Tongue (tissue), 2 donors: Measurements from ENCODE around the gene RGS16. TPM values are rescaled to one million over a fixed set of nuclear protein-coding genes. Genes with fewer than 3 reads are reported as not detected.

Experiments used
- DNase-seq: peaks from one replicate; pipeline ENCODE4 v3.0.0-alpha.2; 2015
- total RNA-seq: library from RNA; depleted of rRNA; stranded (reverse); fragments of >200 nt; gene quantifications from one replicate; pipeline ENCODE4 v1.2.3, GENCODE V29; 2014

RGS16 gene
- total RNA-seq, 1 donor from 2014 or later: 10.3 TPM

DNA sequence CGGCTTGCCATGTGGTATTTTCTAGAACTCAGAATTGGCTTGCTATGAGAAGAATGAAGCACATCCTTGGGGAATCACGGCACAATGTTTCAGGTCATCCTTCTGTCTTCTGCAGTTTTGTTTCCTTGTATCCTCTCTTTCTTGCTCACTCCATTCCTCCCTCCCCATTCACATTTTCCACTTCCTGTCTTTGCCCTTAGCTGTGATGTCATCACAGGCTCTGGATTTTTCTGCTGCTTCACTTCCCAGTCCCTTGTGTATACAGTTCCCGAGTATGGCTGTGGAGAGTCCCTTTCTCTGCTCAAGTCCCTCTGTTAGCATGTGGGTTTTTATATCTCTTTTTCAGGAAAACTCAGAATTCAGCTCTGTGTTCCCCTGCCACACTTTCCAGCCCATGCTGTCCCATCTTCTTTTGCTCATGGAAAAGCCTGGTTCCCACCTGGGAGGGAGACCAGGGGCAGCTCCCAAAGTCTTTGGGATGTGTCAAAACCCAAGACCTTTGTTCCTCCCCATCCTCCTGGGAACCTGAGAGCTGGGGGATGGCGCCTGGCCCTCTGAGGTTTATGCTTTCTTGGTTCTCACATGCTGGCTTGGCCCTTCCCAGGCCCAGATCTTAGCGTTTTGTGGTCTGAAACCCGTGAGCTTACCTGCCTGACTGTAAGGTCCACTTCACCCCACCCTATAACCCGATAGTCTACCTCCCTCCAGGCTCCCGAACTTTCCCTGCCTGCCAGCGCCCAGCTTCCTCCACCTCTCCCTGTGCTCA is 4.8 kb upstream of the RGS16 start:
- no peak for DNase-seq

- DNase-seq: no peak
Measured at GRCh38 chr1:182608236-182608635, 4.0 kb upstream of the RGS16 start.

GRCh38 chr1:182607566-182607965 is 3.4 kb upstream of the RGS16 start:
- DNase-seq: no peak

DNA sequence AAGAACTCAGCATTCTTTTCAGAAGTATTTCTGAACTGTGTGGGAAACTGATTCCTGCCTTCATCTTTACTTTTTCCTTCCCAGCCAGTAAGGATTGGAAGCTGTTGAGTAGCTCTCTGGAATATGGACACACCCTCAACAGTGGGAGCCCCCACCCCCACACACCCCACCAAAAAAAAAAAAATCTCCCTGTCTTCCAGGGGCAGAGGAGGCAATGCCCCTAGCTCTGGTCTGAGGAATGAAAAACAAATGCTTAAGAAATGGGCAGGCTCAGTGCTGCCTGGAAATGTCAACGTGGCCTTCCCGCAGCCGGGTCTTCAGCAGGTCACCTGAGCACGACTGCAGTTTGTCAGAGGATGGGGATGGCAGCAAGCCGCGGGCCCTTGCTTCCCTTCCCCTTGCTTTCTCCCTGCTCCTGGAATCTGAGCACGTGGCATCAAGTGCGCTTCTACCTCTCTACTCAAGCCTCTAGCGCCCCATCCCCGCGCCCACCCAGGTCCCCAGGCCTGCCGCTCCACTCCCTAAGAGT is 479 bp downstream of the RGS16 start:
- peak; percentile 52 for DNase-seq

DNA sequence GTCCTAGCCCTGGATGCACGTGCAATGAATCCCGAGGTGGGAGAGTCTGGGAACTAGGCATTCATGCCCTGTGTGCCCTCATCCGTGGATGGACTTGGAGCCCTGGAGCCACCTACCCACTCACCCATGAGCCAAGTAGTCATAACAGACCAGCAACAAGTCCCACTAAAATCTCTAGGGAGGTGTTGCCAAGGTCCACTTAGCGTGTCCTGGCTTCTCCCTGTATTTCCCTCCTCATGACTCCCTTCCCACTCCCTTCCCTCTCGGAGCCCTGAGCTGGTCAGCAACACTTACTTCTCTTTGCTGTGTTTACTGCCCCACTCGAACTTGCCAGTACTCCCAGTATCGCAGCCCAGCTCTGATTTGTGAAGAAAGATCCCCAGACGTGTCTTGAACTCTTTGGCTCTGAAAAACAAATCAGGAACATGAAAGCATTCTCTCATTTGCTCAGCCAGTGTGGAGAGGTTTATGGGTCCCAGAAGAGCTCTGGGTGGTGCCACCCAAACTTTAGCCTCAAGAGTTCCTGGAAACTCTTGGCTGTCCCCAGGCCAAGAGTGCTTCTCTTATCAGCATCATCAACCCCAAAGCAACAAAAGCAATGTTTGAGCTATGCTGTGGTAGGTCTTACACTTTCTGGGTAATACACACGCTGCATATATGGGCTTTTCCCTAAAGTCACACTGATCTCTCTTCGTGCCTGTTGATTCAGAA is 1.1 kb downstream of the RGS16 start:
- no peak for DNase-seq

- no peak for DNase-seq
Measured at GRCh38 chr1:182601913-182602312, 2.3 kb downstream of the RGS16 start.

- DNase-seq: peak; percentile 94
Measured at GRCh38 chr1:182601416-182601786, 2.8 kb downstream of the RGS16 start.

- no peak for DNase-seq
Measured at GRCh38 chr1:182600745-182601415, 3.3 kb downstream of the RGS16 start.

DNA sequence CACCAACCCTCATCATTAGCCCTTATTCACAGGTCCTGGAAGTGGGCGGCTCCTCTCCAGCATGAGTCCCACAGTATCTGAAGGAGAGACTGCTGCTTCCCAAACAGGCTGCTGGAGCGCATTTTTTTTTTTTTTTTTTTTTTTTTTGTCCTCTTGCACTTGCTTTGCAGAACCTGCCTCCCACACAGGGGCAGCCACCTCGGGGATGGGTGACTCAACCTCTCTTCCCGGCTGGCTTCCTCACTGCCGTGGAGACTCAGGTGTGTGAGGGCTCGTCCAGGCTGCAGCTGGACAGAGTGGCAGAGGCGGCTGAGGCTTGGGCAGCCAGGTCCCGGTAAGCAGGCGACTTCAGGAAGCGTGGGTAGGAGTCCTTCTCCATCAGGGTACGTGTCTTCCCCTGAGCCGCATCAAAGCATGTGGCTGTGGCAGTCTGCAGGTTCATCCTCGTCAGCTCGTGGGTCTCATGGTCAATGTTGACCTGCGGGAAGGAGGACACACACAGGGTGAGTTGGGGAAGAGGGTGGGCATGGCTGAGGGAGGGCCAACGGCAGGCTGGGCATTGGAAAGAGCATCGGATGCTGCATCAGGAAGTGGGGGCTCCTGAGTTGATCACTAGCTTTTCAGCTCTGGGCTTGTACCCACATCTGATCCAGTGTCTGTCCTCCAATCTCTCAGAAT is 4.0 kb downstream of the RGS16 start:
- no peak for DNase-seq

DNA sequence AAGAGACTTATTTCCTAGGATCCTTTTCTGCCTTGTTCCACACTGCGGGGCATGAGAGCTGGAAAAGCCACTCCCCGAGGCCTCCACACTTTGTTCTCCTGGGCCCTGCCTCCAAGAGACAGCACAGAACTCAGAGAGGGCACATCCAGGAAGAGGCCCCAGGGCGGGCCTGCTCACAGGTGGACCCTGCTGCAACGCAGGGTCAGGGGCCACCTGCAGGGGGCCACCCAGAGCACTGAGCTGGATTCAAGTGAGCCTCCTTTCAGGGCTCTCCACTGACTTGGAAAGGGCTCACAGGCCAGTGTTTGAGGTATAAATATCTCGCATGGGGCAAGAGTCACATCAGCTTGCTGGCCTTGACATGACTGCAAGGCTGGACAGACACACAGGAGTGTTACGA is 4.8 kb downstream of the RGS16 start:
- DNase-seq: no peak

DNA sequence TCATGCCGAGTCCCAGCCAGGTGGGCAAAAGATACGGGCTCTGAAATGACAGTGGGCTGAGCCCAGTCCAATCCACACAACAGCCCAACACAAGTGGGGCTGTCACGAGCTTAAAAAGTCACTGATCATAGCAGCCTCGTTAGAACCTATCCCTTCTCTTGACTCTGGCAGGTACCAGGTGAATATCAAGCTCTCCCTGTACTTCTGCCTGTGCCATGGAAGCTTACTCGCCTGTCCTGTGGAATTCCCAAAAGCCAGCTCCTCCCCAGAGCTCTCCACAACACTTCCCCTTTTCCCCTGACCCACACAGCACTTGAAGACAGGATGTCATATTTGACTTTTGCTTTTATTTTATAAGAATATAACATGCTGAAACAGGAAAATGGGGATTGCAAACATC is 5.9 kb downstream of the RGS16 start:
- no peak for DNase-seq

- DNase-seq: no peak
Measured at GRCh38 chr1:182596934-182597333, 7.3 kb downstream of the RGS16 start.

- DNase-seq: peak; percentile 77
Measured at GRCh38 chr1:182595641-182596240, 8.4 kb downstream of the RGS16 start.

DNA sequence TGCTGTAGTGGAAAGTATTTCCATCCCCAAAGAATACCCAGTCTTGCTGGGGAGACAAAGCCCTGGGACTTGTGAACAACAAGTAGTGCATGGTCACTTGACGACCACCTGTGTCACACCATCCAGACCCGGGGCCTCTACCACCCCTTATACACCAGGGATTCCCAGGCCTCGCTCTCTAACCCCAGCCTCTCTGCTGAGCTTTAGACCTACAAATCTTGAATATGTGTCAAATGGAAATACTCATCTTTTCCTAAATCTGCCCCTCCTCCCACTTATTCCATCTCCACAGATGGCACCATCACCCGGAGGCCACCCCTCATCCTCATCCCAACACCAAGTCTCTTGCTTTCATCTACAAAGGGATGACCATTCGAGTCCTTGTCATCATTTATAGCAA is 14.3 kb downstream of the RGS16 start:
- DNase-seq: no peak

- no peak for DNase-seq
Measured at GRCh38 chr1:182589520-182589919, 14.7 kb downstream of the RGS16 start.

DNA sequence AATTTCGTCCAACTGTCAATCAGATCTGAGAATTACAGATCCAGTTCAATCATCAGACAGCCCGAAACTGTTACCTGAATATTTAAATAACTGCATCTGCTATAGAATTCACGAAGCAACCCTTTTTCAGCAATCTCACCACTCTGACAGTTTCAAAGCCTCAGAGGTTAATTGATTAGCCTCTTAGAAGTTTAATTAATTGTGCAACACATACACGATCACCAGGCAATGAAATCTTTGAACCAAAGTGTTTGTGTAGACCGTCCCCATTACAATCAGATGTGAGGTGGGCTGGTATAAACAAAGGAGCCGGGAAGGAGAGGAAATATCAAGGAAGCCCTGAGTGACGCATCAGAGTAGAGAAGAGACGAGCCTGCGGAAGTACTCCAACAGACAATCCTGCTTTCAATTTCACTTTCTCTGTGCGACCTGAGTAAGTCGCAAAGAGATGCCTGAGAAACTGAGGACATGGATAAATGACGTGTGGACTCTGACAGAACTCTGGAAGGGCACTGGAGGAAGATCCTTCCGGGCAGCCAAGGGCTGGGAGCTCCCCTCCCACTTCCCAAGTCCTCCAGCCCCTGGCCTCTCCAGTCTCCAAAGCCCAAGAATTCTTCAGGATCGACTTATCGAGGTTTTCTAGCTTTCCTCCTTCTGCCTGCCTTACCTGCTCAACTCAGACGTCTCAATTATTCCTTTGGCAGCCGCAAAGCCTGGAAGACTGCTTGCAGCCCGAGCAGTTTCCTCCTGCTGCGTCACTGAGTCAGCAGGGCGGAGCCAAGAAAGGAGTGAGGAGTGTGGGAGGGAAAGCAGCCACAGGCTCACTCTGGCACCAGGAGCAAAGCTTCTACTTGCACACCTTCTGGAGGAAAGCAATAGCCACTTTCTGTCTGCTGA is 15.4 kb downstream of the RGS16 start, which contains the start of gene RNASEL:
RNASEL (minus strand) TSS at position 757 of the 897 bp plus-strand sequence. CDS start 2,450 bp downstream, outside the sequence.
- peak; percentile 87 for DNase-seq

- no peak for DNase-seq
Measured at GRCh38 chr1:182587666-182588499, 16.3 kb downstream of the RGS16 start.

- no peak for DNase-seq
Measured at GRCh38 chr1:182587093-182587492, 17.1 kb downstream of the RGS16 start.

DNA sequence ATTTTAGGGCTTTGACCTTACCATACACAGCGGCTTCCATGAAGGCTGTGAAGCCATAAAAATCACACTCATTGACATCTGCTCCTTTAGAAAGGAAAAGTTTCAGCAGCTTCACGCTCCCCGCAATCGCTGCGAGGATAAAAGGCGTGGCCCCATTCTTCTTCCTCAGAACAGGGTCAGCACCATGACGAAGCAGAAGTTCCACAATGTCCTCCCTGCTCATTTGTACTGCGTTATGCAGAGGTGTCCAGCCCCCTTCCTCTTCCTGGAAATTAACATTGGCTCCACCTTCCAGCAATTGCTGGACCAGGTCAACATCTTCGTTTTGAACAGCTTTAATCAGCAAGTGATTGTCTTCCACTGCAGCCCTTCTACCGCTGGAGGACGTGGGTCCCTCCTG is 17.8 kb downstream of the RGS16 start:
- no peak for DNase-seq

GRCh38 chr1:182584746-182585145 is 19.4 kb downstream of the RGS16 start:
- DNase-seq: no peak
